OCI-LY1 (cell line): ENCODE data around the gene AHDC1.

ENCODE experiments used
- H2AFZ ChIP-seq: fragments of 200-600 bp; sonication (generic), shearing (Covaris generic); 2 replicates; pipeline ENCODE4 v1.6.0; 2014; ENCODE audit warnings: antibody characterized with exemption, mild to moderate bottlenecking, low read length
- H3F3A ChIP-seq: fragments of 200-600 bp; sonication (generic), shearing (Covaris generic); 2 replicates; pipeline ENCODE4 v1.6.0; 2014; ENCODE audit warnings: mild to moderate bottlenecking, antibody characterized with exemption, low read length, moderate library complexity; ENCODE audit not compliant: insufficient read depth
- H3K27ac ChIP-seq: fragments of 200-600 bp; sonication (generic); 2 replicates; pipeline ENCODE4 v1.5.1; 2014; ENCODE audit warnings: low read length, mixed run types, mild to moderate bottlenecking, low read depth; ENCODE audit not compliant: poor library complexity, severe bottlenecking
- H3K27me3 ChIP-seq: fragments of 200-600 bp; sonication (generic); 2 replicates; pipeline ENCODE4 v1.6.0; 2014; ENCODE audit warnings: antibody characterized with exemption, mild to moderate bottlenecking, low read length, moderate library complexity; ENCODE audit not compliant: insufficient read depth
- H3K36me3 ChIP-seq: fragments of 200-600 bp; sonication (generic); 2 replicates; pipeline ENCODE4 v1.6.1; 2014; ENCODE audit warnings: mild to moderate bottlenecking, antibody characterized with exemption, low read length, moderate library complexity, mixed read lengths; ENCODE audit not compliant: insufficient read depth
- H3K4me1 ChIP-seq: fragments of 200-600 bp; sonication (generic); 2 replicates; pipeline ENCODE4 v1.5.1; 2014; ENCODE audit warnings: mild to moderate bottlenecking, low read length, moderate library complexity; ENCODE audit not compliant: insufficient read depth, severe bottlenecking
- H3K4me2 ChIP-seq: fragments of 200-600 bp; sonication (generic), shearing (Covaris generic); 2 replicates; pipeline ENCODE4 v1.6.1; 2014; ENCODE audit warnings: low read length
- H3K4me3 ChIP-seq: fragments of 200-600 bp; sonication (generic); 2 replicates; pipeline ENCODE4 v1.5.1; 2014; ENCODE audit warnings: low read length, low read depth, mild to moderate bottlenecking, mixed read lengths; ENCODE audit not compliant: poor library complexity, severe bottlenecking
- H3K79me2 ChIP-seq: fragments of 200-600 bp; shearing (Covaris generic); 2 replicates; pipeline ENCODE4 v1.6.1; 2016; ENCODE audit warnings: mixed run types, low read length, mixed read lengths; ENCODE audit not compliant: insufficient read depth
- H3K9ac ChIP-seq: fragments of 200-600 bp; sonication (generic), shearing (Covaris generic); 2 replicates; pipeline ENCODE4 v1.6.1; 2014; ENCODE audit warnings: mild to moderate bottlenecking, low read length, mixed read lengths
- H3K9me2 ChIP-seq: fragments of 200-600 bp; sonication (generic), shearing (Covaris generic); 2 replicates; pipeline ENCODE4 v1.6.1; 2014; ENCODE audit warnings: low read depth, mild to moderate bottlenecking, low read length, mixed read lengths
- H3K9me3 ChIP-seq: fragments of 200-600 bp; shearing (Covaris generic); 2 replicates; pipeline ENCODE4 v1.6.1; 2014; ENCODE audit warnings: low read length, mixed read lengths
- H4K20me1 ChIP-seq: fragments of 200-600 bp; sonication (generic), shearing (Covaris generic); 2 replicates; pipeline ENCODE4 v1.6.0; 2016; ENCODE audit warnings: mild to moderate bottlenecking, low read length; ENCODE audit not compliant: insufficient read depth
- CTCF ChIP-seq: fragments of 200-600 bp; sonication (generic), shearing (Covaris generic); IDR thresholded peaks from 2 replicates; pipeline ENCODE4 v1.5.1; 2017; ENCODE audit warnings: mild to moderate bottlenecking, antibody characterized with exemption, low read length, moderate library complexity, mixed read lengths
- EZH2 ChIP-seq: fragments of 200-600 bp; sonication (generic), shearing (Covaris generic); IDR thresholded peaks from 2 replicates; pipeline ENCODE4 v1.8.0; 2017; ENCODE audit warnings: borderline replicate concordance, mixed run types, mild to moderate bottlenecking, antibody characterized with exemption, low read length, moderate library complexity, mixed read lengths

Gene AHDC1

GRCh38 chr1:27650171-27650538, 46.2 kb upstream of the AHDC1 start:
- no peaks in the 10 kb centered on the region for H3K9me3 ChIP-seq
- no peaks in the 10 kb centered on the region for H4K20me1 ChIP-seq
- no peaks in the 10 kb centered on the region for H3K27me3 ChIP-seq
- no peaks in the 10 kb centered on the region for H3F3A ChIP-seq
- no peak overlapping the region for H2AFZ ChIP-seq
- H3K36me3 ChIP-seq, result no peaks in the 10 kb centered on the region
- H3K4me1 ChIP-seq, result no peaks in the 10 kb centered on the region
- no peak overlapping the region for H3K9ac ChIP-seq
- H3K4me3 ChIP-seq, result no peak overlapping the region
- TF ChIP-seq CTCF (no peak), EZH2 (no peak)
- H3K79me2 ChIP-seq, result no peaks in the 10 kb centered on the region
- H3K9me2 ChIP-seq, result no peaks in the 10 kb centered on the region
- H3K27ac ChIP-seq, result no peak overlapping the region
- no peak overlapping the region for H3K4me2 ChIP-seq

- no peak overlapping the region for H3K27ac ChIP-seq
- no peaks in the 10 kb centered on the region for H3K9me3 ChIP-seq
- H3K4me1 ChIP-seq, result no peaks in the 10 kb centered on the region
- H3K27me3 ChIP-seq, result no peaks in the 10 kb centered on the region
- H3K9me2 ChIP-seq, result no peaks in the 10 kb centered on the region
- TF ChIP-seq EZH2 (no peak), CTCF (no peak)
- no peak overlapping the region for H3K4me3 ChIP-seq
- no peak overlapping the region for H3K4me2 ChIP-seq
- no peaks in the 10 kb centered on the region for H3F3A ChIP-seq
- H3K79me2 ChIP-seq, result no peaks in the 10 kb centered on the region
- H2AFZ ChIP-seq, result no peak overlapping the region
- H4K20me1 ChIP-seq, result no peaks in the 10 kb centered on the region
- no peaks in the 10 kb centered on the region for H3K36me3 ChIP-seq
- no peak overlapping the region for H3K9ac ChIP-seq
Measured at GRCh38 chr1:27649306-27649635, 45.3 kb upstream of the AHDC1 start.

- no peaks in the 10 kb centered on the region for H3K9me2 ChIP-seq
- H3K79me2 ChIP-seq, result no peaks in the 10 kb centered on the region
Measured at GRCh38 chr1:27648602-27649305, 44.8 kb upstream of the AHDC1 start.

More at GRCh38 chr1:27648602-27649305, 44.8 kb upstream of the AHDC1 start:
- Histone ChIP-seq H3K9ac (no peak overlapping the region), H4K20me1 (no peaks in the 10 kb centered on the region), H3K4me2 (no peak overlapping the region), H3K36me3 (no peaks in the 10 kb centered on the region), H3K4me3 (no peak overlapping the region), H3K9me3 (no peaks in the 10 kb centered on the region), H3K4me1 (no peaks in the 10 kb centered on the region), H3K27me3 (no peaks in the 10 kb centered on the region), H2AFZ (no peak overlapping the region), H3F3A (no peaks in the 10 kb centered on the region), H3K27ac (no peak overlapping the region)
- TF ChIP-seq CTCF (no peak), EZH2 (no peak)
